G401 (cell line): ENCODE data around the gene F12. TPM values are rescaled to one million over a fixed set of nuclear protein-coding genes. Genes with fewer than 3 reads are reported as not detected.

Experiments used
- DNase-seq: peaks from one replicate; pipeline ENCODE4 v3.0.0-alpha.2; 2015; ENCODE audit warnings: low spot score
- in situ Hi-C: cut with HindIII; loops from 2 replicates; pipeline ENCODE4 v1.10.0; 2016; ENCODE audit warnings: low sequenced_read_pairs, mixed read lengths
- total RNA-seq: library from RNA; depleted of rRNA; stranded (reverse); fragments of >200 nt; shearing (Covaris generic); gene quantifications from 2 replicates; pipeline ENCODE4 v1.2.3, GENCODE V29; 2014; rRNA removed

Gene F12
- total RNA-seq = 3.1 and 11.4 TPM in 2 replicates

DNA sequence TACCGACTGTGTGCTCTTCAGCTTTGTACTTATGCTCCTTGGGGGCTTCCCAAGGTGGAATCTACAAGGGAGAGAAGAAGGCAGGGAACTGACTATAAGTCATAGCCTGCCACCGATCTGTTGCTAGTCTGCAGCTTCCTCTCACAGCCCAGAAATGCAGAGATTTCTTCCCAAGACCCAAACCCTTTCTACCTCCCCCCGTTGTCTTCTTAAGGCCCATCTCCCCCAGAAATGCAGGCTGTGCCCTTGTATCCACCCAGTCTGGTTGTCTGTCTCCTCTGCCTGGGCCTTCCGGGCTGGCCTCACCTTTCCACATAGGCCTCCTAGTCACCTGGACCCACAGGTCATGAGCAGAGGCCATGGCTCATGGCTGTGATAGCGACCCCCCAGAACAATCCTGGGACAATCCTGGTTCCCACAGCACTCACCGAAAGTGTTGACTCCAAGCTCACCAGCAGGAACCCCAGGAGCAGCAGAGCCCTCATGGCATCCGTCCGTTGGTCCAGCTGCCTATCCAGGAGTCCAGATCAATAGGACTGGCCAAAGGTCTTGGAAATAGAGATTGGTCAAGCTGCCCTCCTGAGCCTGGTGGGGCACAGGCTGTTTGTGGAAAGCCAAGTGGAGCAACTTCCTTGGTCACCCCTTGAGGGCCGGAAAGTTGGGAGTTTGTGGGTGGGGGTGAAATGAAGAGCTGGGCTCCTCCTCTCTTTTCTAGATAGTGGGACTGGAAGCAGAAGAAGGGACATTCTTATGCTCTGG is at the start of gene F12:
Gene F12 (minus strand): TSS at position 522 of the 759 bp plus-strand sequence. CDS start 37 bp downstream, at position 485.
- DNase-seq = no peak
- in situ Hi-C loops = loop anchor here (5.0 kb wide), 1 partner anchor 38 kb away; the partner anchor contains the start of gene PRR7

DNA sequence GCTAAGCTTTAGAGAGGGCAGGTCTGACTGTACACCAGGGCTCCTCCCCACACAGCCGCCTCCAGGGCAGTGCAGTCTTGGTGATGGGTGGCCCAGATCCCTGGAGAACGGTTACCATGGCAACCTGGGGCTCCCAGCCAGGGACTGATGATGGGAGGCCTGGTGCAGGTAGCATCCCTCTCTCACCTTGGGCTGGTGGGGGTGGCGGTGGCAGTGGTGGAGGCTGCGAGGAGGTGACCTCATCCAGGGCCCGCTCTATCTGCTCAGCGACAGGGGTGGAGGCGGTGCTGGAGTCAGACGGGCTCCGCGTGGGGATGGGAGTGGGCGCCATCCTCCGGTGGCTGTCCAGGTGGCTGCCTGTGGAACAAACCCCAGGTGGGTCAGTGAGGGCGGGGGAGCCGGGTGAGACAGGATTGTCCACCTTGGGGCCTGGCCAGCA is 49.6 kb upstream of the F12 start:
- peak; percentile 50 for DNase-seq
- in situ Hi-C loops = no loop called here

DNA sequence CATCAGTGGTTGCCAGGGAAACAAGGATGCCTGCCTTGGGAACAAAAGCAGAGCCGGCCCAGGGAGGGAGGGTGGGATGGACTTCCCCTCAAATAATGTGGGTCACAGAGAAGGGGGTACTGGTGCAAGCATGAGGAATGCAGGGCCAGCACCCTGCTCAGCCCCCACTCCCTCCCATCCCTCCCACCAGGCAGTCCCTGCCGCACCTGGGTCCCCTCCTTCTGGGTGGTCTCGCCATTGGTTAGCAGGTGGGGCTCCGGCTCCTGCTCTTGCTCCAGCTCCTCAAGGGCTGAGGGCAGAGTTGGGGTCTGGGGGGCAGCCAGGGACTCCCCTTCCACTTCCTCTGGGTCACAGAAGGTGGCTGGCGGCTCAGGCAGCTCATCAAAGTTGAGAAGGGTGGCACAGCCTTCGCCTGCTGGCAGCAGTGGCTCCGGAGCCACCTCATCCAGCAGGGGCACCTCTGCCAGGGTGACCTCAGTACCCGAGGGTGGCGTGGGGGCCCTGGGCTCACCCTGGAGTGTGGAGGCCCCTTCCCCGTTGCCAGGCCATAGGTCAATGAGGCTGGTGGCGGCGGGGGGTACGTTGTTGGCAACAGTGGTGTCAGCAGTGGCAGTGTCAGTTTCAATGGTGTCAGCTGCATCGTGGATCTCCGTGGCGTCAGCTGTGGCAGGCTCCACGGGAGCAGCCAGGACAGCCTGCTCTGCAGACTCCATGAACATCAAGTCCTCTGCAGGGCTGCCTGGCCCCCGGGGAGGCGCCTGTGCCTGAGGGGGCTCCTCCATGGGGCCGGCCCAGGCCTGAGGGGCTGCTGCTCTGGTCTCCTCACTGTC is 48.7 kb upstream of the F12 start:
- DNase-seq = no peak
- in situ Hi-C loops = no loop called here

DNA sequence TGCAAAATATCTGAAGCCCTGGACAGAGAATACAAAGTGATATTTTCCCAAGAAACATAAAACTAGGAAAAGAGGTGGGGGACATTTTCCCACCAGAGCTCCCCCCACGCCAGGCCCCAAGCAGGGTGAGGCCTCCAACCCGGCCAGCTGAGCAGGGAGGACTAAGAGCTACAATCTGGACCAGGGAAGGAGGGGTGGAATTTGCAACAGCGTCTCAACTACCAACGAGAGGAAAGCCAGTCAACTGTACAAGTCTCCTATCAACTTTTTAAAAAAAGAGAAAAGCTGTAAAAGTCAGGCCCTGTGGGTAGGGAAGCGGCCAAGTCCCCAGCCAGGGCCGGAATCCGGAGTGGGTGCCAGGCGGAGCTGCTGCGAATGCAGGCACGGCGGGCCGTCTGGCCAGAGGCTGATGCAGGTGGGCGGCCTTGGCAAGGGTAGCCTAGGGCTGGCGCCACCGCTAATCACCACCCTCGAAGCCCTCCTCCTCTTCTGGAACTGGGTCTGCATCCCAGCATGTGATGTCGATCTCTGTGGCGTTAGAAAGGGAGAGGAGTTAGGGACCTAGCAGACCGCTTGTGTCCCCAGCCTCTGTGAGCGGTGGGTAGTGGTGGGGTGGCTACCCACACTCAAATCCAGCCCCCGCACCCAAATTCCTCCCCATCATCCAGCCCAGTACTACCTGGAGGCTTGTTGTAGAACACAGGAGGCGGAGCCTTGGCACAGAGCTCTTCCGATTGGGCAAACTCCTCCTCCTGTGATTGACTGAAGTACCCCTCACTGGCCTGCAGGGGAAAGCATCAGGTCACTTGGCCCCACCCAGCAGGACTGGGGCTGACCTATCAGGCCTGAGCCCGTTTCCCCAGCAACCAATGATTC is 47.9 kb upstream of the F12 start:
- DNase-seq = peak; percentile 100
- in situ Hi-C loops = no loop called here

DNA sequence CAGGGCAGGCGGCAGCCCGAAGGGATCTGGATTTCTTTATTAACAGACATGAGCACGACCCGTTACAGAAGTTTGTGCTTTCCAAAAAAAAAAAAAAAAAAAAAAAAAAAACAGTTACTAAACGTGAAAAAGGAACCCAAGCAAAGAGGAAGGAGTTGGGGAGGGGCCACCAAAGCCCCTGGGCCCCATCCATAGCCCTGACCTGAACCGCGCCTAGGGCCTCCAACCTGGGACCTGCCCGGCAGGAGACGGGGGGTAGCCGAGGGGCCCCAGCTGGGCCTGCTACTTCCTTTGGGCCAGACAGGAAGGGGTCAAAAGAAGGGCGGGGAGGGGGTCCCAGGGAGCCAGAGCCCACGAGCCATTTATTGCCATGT is 47.2 kb upstream of the F12 start:
- in situ Hi-C loops = no loop called here
- no peak for DNase-seq

DNA sequence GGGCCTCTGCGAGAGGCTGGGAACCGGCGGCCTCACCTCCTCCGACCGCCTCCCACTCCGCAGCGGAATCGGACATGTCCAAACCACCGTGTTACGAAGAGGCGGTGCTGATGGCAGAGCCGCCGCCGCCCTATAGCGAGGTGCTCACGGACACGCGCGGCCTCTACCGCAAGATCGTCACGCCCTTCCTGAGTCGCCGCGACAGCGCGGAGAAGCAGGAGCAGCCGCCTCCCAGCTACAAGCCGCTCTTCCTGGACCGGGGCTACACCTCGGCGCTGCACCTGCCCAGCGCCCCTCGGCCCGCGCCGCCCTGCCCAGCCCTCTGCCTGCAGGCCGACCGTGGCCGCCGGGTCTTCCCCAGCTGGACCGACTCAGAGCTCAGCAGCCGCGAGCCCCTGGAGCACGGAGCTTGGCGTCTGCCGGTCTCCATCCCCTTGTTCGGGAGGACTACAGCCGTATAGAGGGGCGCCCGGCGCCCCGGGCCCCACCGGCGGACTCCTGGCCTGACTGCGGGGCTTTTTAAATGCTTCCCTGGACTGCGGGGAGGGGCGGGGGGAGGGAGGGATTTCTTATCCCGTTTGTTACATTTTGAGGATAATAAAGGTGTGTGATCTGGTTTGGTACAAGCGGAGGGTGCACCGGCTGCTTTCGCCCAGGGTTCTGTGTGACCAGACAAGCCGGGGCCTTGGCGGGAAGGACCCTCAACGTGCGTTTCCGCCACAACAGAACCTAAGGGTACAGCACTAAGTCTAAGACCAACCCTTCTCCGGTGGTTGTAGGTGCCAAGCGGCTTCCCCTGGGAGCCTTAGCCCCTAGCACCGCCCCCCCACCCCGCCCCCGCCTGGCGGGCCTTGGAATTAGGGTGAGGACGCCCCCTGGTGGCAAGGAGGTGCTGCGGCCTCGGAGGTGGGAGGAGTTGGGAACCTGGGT is 46.6 kb upstream of the F12 start:
- in situ Hi-C loops = no loop called here
- DNase-seq = peak; percentile 92

DNA sequence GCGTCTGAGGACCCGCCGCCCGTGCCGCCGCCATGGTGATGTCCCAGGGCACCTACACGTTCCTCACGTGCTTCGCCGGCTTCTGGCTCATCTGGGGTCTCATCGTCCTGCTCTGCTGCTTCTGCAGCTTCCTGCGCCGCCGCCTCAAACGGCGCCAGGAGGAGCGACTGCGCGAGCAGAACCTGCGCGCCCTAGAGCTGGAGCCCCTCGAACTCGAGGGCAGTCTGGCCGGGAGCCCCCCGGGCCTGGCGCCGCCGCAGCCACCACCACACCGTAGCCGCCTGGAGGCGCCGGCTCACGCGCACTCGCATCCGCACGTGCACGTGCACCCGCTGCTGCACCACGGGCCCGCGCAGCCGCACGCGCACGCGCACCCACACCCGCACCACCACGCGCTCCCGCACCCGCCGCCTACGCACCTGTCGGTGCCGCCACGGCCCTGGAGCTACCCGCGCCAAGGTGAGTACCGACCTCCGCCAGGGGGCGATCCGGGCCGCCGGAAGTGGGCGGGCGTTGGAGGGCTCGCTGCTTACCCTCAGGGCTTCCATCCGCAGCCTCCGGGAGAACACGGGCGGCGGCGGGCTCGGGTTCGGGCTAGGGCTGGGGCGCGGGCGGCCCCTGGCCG is 45.8 kb upstream of the F12 start:
- in situ Hi-C loops = no loop called here
- DNase-seq = peak; percentile 83

DNA sequence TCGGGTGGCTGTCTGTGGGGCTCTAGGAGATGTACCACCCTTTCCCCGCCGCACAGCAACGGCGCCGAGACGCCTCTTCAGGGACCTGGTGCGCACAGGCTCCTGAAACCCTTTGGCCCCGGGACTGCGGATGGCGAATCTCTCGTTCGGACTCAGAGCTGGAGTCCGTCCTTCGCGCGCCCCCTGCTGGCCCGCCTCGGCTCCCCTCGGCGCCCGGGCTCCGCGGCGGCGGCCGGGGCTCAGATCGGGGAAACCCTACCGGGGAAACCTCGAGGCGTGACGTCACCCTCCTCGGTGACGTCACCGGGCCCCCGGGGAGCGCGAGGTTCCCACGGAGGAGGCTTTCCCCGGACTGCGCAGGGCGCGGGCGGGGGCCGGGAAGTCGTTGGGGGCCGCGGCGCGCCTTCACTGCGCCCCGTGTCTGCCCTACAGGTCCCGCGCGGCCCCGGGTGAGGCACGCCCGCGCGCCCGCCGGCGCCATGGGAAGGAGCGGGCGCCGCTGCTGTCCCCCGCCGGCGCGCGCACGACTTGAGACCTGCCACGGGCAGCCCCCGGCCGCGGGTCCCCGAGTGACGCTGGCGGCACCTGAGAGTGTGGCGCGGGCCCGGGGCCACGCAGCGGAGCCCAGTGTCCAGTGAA is 45.2 kb upstream of the F12 start:
- in situ Hi-C loops = no loop called here
- peak; percentile 81 for DNase-seq

DNA sequence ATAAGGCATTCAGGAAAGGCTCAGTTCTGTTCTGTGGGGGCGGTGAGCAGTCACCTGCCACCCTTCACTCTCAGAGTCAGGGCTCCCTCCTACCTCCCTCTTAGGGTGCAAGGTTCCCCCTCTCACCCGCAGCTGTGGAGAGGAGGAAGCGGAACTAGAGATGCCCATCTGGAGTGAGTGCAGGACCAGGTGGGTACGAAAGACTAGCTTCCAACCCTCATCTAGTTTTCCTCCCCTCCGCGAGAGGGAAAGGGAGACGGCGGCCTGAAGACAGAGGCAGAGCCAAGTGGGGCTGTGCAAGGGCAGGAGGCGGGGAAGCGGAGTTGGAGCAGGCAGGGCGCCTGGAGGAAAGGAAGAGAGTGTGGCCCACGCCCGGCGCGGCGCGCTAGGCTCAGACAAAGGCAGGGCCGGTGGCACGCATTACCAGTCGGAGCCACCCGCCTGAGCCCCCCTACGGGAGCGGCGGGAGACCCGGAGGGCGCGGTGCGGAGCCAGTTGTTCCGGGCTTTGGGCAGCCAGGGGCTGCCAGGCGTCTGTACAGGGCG is 44.6 kb upstream of the F12 start:
- in situ Hi-C loops = no loop called here
- DNase-seq = peak; percentile 49

DNA sequence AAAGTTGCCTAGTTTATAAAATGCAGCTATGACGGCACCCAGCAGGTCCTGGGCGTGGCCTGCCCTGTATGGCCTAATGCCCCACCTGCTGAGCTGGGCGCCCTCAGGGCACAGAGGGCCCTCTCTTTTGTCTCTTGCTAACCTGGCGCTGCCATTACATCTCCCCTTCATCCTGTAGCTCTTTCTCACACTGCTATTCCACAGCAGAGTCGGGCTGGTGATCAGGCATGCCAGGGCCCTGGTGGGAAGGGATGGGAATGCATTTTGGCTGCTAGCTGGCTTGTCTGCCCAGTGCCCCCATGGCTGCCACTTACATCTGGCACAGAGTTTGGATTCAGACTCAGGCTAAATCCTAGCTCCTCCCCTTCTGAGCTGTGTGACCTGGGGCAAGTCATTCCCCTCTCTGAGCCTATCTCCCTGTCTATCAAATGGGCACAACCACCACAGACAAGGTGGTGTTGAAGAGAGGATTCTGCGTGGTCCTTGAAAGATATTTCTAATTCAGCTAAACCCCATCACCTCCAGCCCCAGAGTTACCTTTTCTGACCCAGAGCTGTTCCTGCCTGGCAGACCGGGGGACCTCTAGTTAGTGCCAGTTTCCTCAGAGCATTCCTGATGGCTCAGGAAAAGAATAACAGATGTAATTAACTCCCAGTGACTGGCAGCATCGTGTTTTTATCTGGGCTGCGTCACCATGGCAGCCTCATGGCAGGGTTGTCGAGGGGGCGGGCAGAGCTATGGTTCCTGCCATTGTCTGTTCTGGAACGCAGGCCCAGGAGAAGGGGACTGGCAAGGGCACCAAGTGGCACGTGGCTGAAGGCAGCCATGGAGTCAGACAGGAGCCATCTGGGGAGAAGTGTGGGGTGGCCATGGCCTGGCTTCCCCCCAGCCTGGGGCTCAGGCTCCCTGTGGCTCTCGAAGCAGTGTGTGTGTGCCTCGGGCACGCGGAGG is 43.6 kb upstream of the F12 start:
- in situ Hi-C loops = no loop called here
- DNase-seq = no peak

DNA sequence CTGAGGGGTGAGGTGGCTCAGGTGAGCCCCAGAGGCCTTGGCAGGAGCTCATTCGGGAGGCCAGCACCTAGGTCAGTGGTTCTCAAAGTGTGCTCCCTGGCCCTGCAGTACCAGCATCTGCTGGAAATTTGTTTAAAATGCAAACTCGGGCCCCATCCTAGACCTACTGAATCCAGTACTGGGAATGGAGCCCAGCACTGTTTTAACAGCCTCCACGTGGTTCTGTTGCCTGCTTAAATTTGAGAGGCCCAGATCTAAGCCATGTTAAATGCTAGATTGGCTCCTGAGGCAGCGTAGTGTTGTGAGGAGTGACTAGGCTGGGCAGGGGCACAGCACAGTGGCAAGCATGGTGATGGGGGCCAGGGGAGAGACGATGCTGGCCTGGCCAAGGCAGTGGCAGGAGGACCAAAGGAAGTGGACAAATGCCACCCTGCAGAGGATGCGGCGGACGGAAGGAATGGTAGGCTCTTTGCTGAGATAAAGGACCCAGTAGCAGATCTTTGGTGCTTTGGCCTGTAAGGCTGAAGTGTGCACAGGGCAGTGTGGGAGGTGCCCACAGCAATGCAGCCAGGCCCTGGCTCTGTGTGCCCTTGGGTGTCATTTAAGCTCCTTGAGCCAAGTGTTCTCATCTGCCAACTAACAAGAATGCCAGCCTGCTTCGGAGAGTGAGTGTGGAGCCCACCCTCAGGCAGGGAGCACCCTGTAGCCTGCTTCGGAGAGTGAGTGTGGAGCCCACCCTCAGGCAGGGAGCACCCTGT is 41.5 kb upstream of the F12 start:
- no peak for DNase-seq
- in situ Hi-C loops = no loop called here

DNA sequence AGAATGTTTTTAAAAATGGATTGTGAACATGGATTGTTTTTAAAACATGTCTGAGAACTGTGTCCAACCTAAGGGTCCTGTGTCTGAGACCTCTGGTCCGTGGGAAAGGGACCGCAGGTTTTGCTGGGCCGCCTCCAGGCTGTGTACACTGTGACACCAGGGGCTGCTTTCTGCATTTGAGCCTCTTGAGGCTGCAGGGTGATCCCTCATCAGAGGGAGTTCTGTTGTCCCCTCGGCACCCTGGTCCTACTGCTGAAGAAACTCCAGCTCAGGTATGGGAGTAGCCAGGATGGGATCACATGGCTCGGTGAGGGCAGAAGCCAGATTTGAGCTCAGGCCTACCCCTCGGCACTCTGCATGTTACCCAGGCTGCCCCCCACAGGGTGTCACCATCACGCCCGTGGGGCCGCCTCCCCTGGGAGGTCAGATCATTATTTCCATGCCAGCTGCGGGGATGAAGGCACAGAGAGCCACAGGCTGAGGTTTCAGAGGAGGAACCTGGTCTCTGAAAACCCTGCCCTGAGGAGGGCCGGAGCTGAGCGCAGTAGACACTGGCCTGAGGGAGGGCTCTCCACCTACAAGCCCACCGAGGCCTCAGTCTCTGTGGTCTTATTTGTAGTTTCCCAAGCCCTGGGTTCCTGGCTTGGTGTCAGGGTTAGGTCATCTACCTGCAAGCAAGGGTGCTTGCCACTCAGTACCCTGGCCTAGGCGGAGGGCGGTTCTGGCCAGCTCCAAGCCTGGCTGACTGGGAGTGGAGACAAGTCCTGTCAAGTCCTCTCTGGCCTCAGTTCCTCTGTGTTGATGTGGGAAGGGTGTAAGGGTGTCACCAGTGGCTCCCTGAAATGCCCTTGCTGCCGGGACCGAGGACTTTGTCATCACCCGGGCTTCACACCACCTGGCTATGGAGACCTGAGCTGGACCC is 40.0 kb upstream of the F12 start:
- DNase-seq = no peak
- in situ Hi-C loops = loop anchor here (5.0 to 10.0 kb wide), 2 partner anchors 42 to 105 kb away; partner anchors contain the start of gene F12

DNA sequence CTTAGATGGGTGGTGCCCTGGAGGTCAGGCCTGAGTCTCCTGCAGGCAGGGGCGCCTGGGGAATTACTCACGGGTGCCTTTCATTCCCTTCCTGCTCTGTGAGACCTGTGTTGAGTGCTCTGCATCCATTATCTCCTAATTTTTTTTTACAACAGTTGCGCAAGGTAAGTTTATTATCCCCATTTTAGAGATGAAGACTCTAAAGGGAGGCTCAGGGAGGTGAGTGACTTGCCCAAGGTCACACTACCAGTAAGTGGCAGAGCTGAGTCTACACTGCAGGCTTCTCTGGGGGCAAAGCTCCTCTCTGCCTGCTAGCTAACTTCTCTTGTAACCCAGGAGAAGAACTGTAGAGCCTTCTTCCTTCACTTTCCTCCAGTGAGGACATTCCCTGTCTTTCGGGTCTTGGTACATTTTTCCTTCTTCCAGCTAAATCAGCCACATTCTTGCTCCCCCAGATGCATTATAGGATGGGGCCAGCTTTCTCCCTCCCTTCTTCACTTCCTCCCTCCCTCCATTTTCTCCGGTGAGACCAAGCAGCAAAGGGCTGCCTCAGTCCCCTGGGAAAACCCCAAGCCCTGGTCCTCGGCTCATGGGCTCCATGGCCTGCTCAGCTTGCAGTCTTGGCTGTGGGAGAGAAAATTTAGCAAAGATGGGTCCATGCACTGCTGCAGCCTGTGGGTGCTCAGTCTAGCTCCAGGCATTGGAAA is 39.0 kb upstream of the F12 start:
- no peak for DNase-seq
- in situ Hi-C loops = loop anchor here (5.0 to 10.0 kb wide), 2 partner anchors 41 to 104 kb away; partner anchors contain the start of gene F12
